Stimulated activated naive B cell treated with anti-CD40 and anti-IgM and Interleukin-4, amounts not matched to agents 10 μg/mL and 1 μg/mL and 100 μg/mL, for 72 hours (primary cell): Measurements from ENCODE around the gene BANP.
"Not testable (repeated sequence)": the region's sequence is repeated elsewhere in the genome, so short reads cannot be mapped to it uniquely, and the experiment has no call there.

Source experiments
- ATAC-seq, 2 donors: fragments of 150-1000 bp; cut with Tn5 transposase; replicated peaks; 2 replicates each; pipeline ENCODE4 v1.10.0; 2021; ENCODE audit warnings: moderate library complexity in 1 of 2
- DNase-seq: peaks from one replicate; pipeline ENCODE4 v3.0.0; 2021
- H3K27ac Mint-ChIP-seq: one replicate; pipeline ENCODE4 v1.8.0; 2022; ENCODE audit warnings: mild to moderate bottlenecking, mixed read lengths
- H3K27me3 Mint-ChIP-seq, 2 donors: one replicate each; pipeline ENCODE4 v1.8.0; 2022; ENCODE audit warnings: mixed read lengths in 2 of 2
- H3K36me3 Mint-ChIP-seq, 2 donors: one replicate each; pipeline ENCODE4 v1.8.0; 2022; ENCODE audit warnings: mixed read lengths in 2 of 2, mild to moderate bottlenecking in 1 of 2
- H3K4me1 Mint-ChIP-seq, 2 donors: one replicate each; pipeline ENCODE4 v1.8.0; 2022; ENCODE audit warnings: mixed read lengths in 2 of 2, mild to moderate bottlenecking in 1 of 2
- H3K4me3 Mint-ChIP-seq, 2 donors: one replicate each; pipeline ENCODE4 v1.8.0; 2022; ENCODE audit warnings: mild to moderate bottlenecking in 2 of 2, mixed read lengths in 2 of 2, moderate library complexity in 1 of 2
- H3K9me3 Mint-ChIP-seq, 2 donors: one replicate each; pipeline ENCODE4 v1.8.0; 2022; ENCODE audit warnings: mixed read lengths in 2 of 2, mild to moderate bottlenecking in 1 of 2

BANP gene

DNA sequence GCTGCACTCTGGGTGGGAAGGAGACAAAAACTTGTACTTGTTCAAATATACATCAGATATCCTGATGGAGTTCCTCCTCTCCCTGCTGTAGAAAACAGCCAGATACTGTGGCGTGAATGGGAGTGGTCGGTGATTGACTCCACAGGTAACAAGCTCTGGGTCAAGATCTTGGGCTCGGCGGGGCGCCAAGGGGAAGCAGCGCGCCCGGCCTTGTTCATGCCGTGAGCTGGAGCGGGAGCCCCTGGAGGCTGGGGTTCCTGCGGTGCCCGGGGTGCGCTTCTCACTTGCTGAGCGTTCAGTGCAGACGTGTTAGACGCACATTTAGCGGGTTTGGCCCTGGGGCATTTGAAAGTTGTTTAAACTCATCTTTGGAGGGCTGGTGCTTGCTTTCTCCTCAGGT lies 44.4 kb downstream of the BANP start:
- ATAC-seq (no peak), DNase-seq (no peak)
- Mint-ChIP-seq H3K27ac (peak overlapping the region; percentile 20), H3K27me3 (no peaks in the 10 kb centered on the region), H3K36me3 (peaks cover 27 to 40% of the 10 kb centered on the region in 2 donors), H3K9me3 (no peaks in the 10 kb centered on the region), H3K4me3 (no peak overlapping the region), H3K4me1 (peaks cover 14 to 29% of the 10 kb centered on the region in 2 donors)

DNA sequence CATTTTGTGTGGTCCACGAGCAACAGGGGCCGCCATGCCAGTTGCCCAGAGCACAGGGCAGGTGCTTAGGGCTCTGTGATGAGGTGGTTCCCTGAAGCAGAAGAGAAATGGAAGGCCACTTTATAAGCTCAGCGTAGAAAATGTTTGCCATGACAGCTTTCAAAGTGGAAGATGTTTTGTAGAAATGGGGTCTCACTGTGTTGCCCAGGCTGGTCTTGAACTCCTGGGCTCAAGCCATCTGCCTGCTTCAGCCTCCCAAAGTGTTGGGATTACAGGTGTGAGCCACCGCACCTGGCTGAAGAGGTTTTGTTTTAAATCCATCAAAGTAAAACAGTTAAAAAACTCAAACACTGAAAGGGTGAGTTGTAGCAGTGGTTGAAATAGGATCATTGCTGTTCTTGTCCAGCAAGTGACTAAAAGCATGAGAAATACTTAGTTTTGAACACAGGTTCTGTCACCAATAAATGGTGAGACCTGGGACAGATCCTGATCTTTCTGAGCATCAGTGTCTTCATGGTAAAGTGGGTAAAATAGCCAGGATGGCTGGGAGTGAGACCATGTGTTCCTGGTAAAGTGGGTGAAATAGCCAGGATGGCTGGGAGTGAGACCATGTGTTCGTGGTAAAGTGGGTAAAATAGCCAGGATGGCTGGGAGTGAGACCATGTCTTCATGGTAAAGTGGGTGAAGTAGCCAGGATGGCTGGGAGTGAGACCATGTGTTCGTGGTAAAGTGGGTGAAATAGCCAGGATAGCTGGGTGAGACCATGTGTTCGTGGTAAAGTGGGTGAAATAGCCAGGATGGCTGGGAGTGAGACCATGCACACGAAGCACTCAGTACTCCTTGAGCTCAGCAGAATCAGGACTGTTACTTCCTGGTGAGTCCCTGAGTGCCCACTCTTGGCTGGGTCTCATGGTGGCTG lies 46.0 kb downstream of the BANP start:
- no peak overlapping the region for H3K4me3 Mint-ChIP-seq
- no peaks in the 10 kb centered on the region for H3K27me3 Mint-ChIP-seq
- H3K9me3 Mint-ChIP-seq, result no peaks in the 10 kb centered on the region
- peak overlapping the region; percentile 26 for H3K27ac Mint-ChIP-seq
- DNase-seq (no peak), ATAC-seq (no peak)
- H3K4me1 Mint-ChIP-seq, result peaks cover 16 to 30% of the 10 kb centered on the region in 2 donors
- H3K36me3 Mint-ChIP-seq, result peaks cover 25 to 38% of the 10 kb centered on the region in 2 donors

DNA sequence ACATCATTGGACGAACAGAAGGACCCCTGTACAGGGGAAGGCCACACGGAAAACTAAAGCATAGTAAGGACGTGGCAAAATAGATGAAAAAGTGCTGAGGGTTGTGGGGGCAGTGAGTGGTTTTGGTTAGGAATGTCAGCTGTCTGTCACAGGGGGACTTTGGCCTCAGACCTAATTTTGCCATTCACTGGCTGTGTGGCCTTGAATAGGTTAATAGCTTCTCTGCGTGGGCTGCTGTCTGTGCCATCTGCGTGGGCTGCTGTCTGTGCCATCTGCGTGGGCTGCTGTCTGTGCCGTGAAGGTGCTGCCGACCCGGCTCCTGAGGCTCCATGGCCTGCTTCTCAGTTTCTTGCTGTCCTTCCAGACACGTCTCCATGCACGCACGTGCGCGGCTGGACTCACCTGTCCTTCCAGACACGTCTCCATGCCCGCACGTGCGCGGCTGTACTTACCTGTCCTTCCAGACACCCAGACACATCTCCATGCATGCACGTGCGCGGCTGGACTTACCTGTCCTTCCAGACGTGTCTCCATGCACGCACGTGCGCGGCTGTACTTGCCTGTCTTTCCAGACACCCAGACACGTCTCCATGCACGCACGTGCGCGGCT lies 47.1 kb downstream of the BANP start:
- not testable (repeated sequence) for H3K4me3 Mint-ChIP-seq, H3K27ac Mint-ChIP-seq, H3K9me3 Mint-ChIP-seq, ATAC-seq, DNase-seq, H3K27me3 Mint-ChIP-seq
- Mint-ChIP-seq H3K4me1 (peaks cover 15 to 28% of the 10 kb centered on the region in 2 donors), H3K36me3 (peaks cover 19 to 34% of the 10 kb centered on the region in 2 donors)

DNA sequence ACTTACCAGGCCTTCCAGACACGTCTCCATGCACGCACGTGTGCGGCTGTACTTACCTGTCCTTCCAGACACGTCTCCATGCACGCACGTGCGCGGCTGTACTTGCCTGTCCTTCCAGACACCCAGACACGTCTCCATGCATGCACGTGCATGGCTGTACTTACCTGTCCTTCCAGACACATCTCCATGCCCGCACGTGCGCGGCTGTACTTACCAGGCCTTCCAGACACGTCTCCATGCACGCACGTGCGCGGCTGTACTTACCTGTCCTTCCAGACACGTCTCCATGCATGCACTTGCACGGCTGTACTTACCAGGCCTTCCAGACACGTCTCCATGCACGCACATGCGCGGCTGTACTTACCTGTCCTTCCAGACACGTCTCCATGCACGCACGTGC lies 47.8 kb downstream of the BANP start:
- DNase-seq, H3K27ac Mint-ChIP-seq, H3K4me3 Mint-ChIP-seq, H3K9me3 Mint-ChIP-seq, ATAC-seq, H3K27me3 Mint-ChIP-seq: not testable (repeated sequence)
- H3K36me3 Mint-ChIP-seq, result peaks cover 14 to 29% of the 10 kb centered on the region in 2 donors
- peaks cover 16 to 27% of the 10 kb centered on the region in 2 donors for H3K4me1 Mint-ChIP-seq

DNA sequence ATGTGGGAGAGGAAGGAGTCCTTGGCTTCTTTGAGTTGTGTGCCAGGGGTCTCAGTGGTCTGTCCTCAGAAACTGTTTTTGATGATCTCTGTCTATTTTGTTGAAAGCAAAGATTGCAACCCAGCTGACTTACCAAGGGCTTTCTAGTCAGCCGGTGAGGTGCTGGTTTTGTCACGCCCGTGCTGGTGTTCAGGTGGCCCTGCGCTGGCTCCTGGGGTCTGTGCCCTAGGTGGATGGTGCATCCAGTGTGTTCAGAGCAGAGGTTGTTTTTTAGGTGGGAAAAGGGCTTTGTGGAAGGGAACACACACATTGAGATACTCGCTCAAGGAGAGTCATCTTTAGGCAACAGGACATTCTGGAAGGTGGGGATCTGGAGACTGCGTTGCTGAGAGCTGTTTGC lies 51.0 kb downstream of the BANP start:
- no peak overlapping the region for H3K27ac Mint-ChIP-seq
- no peaks in the 10 kb centered on the region for H3K27me3 Mint-ChIP-seq
- peaks cover 23 to 41% of the 10 kb centered on the region in 2 donors for H3K4me1 Mint-ChIP-seq
- DNase-seq (no peak), ATAC-seq (no peak)
- H3K9me3 Mint-ChIP-seq, result no peaks in the 10 kb centered on the region
- no peak overlapping the region for H3K4me3 Mint-ChIP-seq
- H3K36me3 Mint-ChIP-seq, result peaks cover 23 to 36% of the 10 kb centered on the region in 2 donors

DNA sequence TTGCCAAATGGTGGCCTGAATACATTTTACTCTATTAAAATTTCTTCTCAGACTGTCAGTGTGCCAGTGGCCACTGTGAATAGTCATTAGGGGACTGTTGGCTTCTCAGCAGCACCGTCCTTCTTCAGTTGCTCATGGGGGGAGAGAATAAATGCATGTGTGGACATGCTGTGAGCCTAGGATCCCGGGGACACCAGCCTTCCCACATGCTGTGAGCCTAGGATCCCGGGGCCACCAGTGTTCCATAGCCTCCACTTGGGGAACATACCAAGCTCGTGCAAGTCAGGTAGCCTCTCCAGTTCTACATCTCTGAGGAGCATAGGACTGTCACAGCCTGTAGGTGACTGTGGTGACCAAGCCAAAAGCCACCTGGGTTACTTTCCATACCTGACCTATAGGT lies 51.5 kb downstream of the BANP start:
- Mint-ChIP-seq H3K4me3 (no peak overlapping the region), H3K27me3 (no peaks in the 10 kb centered on the region), H3K4me1 (peaks cover 20 to 36% of the 10 kb centered on the region in 2 donors), H3K27ac (peak overlapping the region; percentile 69), H3K9me3 (no peaks in the 10 kb centered on the region), H3K36me3 (peaks cover 24 to 37% of the 10 kb centered on the region in 2 donors)
- DNase-seq (no peak), ATAC-seq (no peak)

DNA sequence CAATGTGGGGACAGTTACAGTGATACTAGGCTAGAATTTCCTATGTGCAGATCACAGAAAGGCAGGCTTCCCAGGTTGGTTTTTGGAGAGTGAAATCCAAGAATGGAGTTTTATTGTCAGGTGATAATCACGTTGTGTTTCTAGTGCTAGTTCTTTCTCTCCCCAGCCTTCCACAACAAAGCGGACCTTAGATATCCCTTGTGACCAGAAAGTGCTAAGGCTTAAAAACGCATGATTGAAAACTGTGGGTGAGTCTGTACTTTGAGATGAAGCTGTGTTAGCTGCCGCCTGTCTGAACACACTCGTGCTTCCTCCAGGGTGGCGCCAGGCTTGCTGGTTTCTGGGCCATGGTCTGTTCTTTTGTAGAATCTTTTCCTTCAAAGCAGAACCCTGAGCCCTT lies 52.1 kb downstream of the BANP start:
- DNase-seq (no peak), ATAC-seq (no peak)
- Mint-ChIP-seq H3K4me1 (peaks cover 16 to 30% of the 10 kb centered on the region in 2 donors), H3K27me3 (no peaks in the 10 kb centered on the region), H3K36me3 (peaks cover 26 to 38% of the 10 kb centered on the region in 2 donors), H3K27ac (no peak overlapping the region), H3K9me3 (no peaks in the 10 kb centered on the region), H3K4me3 (no peak overlapping the region)

DNA sequence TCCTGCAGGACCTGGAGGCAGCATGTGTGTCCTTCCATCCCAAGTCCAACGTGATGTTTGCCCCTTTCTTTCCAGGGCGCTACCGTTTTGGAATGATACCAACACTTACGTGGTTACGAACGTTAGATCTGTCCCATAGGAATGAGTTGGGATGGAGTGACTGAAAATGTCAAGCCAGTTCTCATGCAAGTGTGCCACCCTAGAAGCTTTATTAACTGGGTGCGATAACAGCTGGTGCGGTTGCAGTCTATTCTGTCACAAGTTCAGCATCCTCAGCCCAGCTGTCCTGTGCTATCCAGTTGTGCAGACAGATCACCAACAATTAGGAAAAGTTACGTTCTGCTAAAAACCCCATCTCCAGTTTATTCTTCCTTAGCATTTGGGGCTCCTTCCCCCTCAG lies 52.5 kb downstream of the BANP start:
- DNase-seq (no peak), ATAC-seq (no peak)
- Mint-ChIP-seq H3K27ac (no peak overlapping the region), H3K4me3 (no peak overlapping the region), H3K36me3 (peaks cover 27 to 39% of the 10 kb centered on the region in 2 donors), H3K27me3 (no peaks in the 10 kb centered on the region), H3K9me3 (no peaks in the 10 kb centered on the region), H3K4me1 (peaks cover 17 to 32% of the 10 kb centered on the region in 2 donors)

DNA sequence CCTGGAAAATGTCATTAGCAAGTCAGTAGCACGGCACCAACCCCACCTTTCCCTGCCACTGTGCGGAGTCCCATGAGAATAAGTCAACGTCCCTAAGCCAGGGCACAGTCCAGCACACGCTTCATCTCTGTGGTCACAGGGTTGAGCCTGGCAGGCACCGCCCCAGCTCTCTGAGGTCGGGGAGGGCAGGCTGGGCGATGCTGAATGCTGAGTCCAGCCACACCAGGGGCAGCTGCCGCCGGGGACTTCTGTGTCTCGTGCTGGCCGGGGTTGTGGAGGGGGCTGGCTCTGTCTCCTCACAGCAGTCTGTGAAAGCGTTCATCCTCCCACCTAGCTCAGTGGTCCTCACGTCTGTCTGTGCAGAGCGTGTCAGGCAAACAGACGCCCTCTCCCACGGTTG lies 53.2 kb downstream of the BANP start:
- H3K36me3 Mint-ChIP-seq, result peaks cover 32 to 44% of the 10 kb centered on the region in 2 donors
- ATAC-seq (no peak), DNase-seq (no peak)
- H3K4me3 Mint-ChIP-seq, result no peak overlapping the region
- H3K9me3 Mint-ChIP-seq, result no peaks in the 10 kb centered on the region
- no peaks in the 10 kb centered on the region for H3K27me3 Mint-ChIP-seq
- H3K4me1 Mint-ChIP-seq, result peaks cover 21 to 39% of the 10 kb centered on the region in 2 donors
- peak overlapping the region; percentile 68 for H3K27ac Mint-ChIP-seq

DNA sequence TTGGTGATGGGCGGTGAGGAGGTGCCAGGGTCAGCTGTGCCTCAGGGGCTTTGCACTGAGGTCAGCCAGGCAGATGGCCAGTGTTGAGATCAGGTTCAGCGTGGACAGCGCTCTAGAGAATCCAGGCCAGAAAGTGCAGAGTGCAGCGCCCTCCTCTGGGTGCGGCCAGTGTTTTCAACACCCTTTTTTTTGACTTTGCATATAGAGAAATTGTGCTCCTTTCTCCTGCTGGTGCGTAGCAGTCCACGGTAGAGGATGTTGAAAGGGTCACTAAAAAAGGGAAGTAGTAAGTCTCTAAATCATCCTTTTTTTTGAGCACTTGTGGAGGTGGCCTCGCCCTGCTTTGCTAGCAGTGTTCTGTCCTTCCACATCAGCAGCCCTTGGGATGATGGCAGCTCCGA lies 53.9 kb downstream of the BANP start:
- H3K27me3 Mint-ChIP-seq, result no peaks in the 10 kb centered on the region
- H3K4me1 Mint-ChIP-seq, result peaks cover 21 to 47% of the 10 kb centered on the region in 2 donors
- no peak for DNase-seq
- peak overlapping the region; percentile 89 for H3K27ac Mint-ChIP-seq
- H3K4me3 Mint-ChIP-seq, result peak overlapping the region in 1 of 2 donors; percentile 52
- H3K36me3 Mint-ChIP-seq, result peaks cover 39 to 52% of the 10 kb centered on the region in 2 donors
- no peaks in the 10 kb centered on the region for H3K9me3 Mint-ChIP-seq
- peak; percentile 98 to 99 for ATAC-seq

DNA sequence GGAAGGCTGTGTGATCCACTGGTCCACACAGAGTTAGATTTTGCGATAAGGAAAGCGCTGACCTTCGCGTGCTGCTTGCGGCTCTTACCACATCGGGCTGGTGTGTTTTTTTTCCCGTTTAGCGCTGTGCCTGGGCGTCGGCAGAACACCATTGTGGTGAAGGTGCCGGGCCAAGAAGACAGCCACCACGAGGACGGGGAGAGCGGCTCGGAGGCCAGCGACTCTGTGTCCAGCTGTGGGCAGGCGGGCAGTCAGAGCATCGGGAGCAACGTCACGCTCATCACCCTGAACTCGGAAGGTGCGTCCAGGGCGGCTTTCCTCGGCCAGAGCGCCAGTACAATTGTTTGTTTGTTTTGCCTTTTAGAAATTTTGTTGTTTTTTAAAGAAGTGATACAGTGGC lies 54.7 kb downstream of the BANP start:
- Mint-ChIP-seq H3K27ac (no peak overlapping the region), H3K27me3 (no peaks in the 10 kb centered on the region), H3K4me1 (peaks cover 21 to 47% of the 10 kb centered on the region in 2 donors), H3K4me3 (no peak overlapping the region), H3K9me3 (no peaks in the 10 kb centered on the region), H3K36me3 (peaks cover 46 to 59% of the 10 kb centered on the region in 2 donors)
- DNase-seq, result no peak
- no peak for ATAC-seq

DNA sequence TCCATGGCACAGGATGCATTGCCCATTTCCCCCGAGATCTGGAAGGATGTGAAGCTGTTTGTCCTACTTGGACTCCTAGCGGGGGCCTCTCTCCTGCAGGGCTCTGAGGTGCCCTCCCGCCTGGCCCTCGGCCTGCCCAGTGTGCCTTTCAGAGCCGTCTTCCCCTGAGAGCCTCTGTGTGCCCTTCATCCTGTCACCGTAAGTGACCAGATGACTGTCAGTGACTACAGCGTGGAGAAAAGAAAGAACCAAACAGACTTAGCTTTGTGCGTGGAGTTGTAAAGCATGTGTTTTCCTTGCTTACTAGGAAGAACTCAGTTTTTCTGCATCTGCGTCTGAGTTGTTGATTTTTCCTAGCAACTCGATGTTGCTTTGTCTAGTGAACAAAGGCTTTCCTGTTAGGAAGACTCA lies 56.1 kb downstream of the BANP start:
- Mint-ChIP-seq H3K27me3 (no peaks in the 10 kb centered on the region), H3K4me1 (peaks cover 19 to 41% of the 10 kb centered on the region in 2 donors), H3K27ac (no peak overlapping the region), H3K9me3 (no peaks in the 10 kb centered on the region), H3K4me3 (no peak overlapping the region), H3K36me3 (peaks cover 49 to 62% of the 10 kb centered on the region in 2 donors)
- no peak for ATAC-seq
- DNase-seq, result no peak

DNA sequence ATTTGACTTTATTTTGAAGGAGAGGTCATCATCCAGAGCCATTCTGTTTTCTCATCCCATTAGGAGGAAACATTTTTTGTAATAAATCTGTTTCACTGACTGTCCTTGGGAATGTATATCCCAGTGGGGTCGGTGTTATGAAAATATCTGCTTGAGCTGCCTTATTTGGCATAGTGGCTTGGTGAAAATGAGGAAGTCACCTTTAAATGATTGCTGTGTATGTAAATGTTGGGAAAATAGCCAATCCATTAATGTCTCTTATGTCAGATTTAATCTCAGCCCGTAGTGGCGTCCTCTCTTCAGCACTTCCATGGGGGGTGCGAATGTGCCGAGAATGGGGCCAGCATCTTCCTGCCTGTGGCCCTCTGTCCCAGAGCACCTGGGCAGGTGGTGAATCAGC lies 57.6 kb downstream of the BANP start:
- Mint-ChIP-seq H3K27ac (no peak overlapping the region), H3K4me1 (peaks cover 20 to 35% of the 10 kb centered on the region in 2 donors), H3K9me3 (no peaks in the 10 kb centered on the region), H3K4me3 (peak overlapping the region in 1 of 2 donors; percentile 15), H3K27me3 (no peaks in the 10 kb centered on the region), H3K36me3 (peaks cover 54 to 69% of the 10 kb centered on the region in 2 donors)
- ATAC-seq (no peak), DNase-seq (no peak)

DNA sequence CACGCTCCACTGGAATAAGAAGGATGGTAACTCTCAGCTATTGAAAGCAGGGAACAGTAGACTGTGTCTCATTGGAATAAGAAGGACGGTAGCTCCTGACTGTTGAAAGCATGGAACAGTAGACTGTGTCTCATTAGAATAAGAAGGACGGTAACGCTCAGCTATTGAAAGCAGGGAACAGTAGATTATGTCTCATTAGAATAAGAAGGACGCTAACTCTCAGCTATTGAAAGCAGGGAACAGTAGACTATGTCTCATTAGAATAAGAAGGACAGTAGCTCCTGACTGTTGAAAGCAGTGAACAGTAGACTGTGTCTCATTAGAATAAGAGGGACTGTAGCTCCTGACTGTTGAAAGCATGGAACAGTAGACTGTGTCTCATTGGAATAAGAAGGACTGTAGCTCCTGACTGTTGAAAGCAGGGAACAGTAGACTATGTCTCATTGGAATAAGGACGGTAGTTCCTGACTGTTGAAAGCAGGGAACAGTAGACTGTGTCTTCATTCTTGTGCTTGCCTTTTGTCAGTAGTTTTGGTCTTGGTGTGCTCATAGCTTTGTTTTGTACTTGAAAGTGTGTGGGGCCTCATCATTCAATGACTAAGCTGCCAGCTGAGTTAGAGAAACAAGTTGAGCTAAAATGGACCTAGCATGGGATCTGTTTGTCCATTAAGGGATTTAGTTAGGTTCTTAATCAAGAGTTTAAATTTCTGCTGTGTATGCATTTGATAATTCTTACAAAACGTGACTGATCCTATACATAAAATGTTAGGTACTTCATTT lies 58.5 kb downstream of the BANP start:
- H3K4me1 Mint-ChIP-seq, result peaks cover 16 to 27% of the 10 kb centered on the region in 2 donors
- H3K27ac Mint-ChIP-seq, result no peak overlapping the region
- H3K9me3 Mint-ChIP-seq, result no peaks in the 10 kb centered on the region
- H3K4me3 Mint-ChIP-seq, result no peak overlapping the region
- ATAC-seq (no peak), DNase-seq (no peak)
- H3K27me3 Mint-ChIP-seq, result no peaks in the 10 kb centered on the region
- H3K36me3 Mint-ChIP-seq, result peaks cover 50 to 65% of the 10 kb centered on the region in 2 donors
